GM21529 (cell line): ENCODE results near the gene JAK2.
"Not testable (repeated sequence)": the region's sequence is repeated elsewhere in the genome, so short reads cannot be mapped to it uniquely, and the experiment has no call there.

Experiments used
- ATAC-seq: cut with Tn5 transposase; IDR thresholded peaks from one replicate; pipeline ENCODE4 v1.9.1; 2021; ENCODE audit not compliant: unreplicated experiment

JAK2 gene

GRCh38 chr9:4980086-4980727 is 4.9 kb upstream of the JAK2 start:
- ATAC-seq: no peak

- no peak for ATAC-seq
These were observed 2.2 kb upstream of the JAK2 start for GRCh38 chr9:4982721-4983482.

GRCh38 chr9:4983601-4984165 is 1.4 kb upstream of the JAK2 start:
- ATAC-seq: no peak

- peak; percentile 21 for ATAC-seq
These were observed 876 bp upstream of the JAK2 start for GRCh38 chr9:4984171-4984620.

GRCh38 chr9:4985386-4986266 is 554 bp downstream of the JAK2 start:
- peak; percentile 25 for ATAC-seq

GRCh38 chr9:4986296-4986695 is 1.2 kb downstream of the JAK2 start:
- no peak for ATAC-seq

GRCh38 chr9:4986783-4987182 is 1.7 kb downstream of the JAK2 start:
- no peak for ATAC-seq

GRCh38 chr9:4987961-4988421 is 2.9 kb downstream of the JAK2 start:
- no peak for ATAC-seq

GRCh38 chr9:4992872-4993271 is 7.8 kb downstream of the JAK2 start:
- no peak for ATAC-seq

- no peak for ATAC-seq
These were observed 9.3 kb downstream of the JAK2 start for GRCh38 chr9:4994166-4994890.

- ATAC-seq: no peak
These were observed 12.1 kb downstream of the JAK2 start for GRCh38 chr9:4997196-4997595.

GRCh38 chr9:4997631-4998030 is 12.6 kb downstream of the JAK2 start:
- ATAC-seq: no peak

GRCh38 chr9:5002811-5003210 is 17.7 kb downstream of the JAK2 start:
- no peak for ATAC-seq

- ATAC-seq: no peak
These were observed 19.4 kb downstream of the JAK2 start for GRCh38 chr9:5004481-5004880.

GRCh38 chr9:5008202-5008601 is 23.1 kb downstream of the JAK2 start:
- ATAC-seq: no peak

GRCh38 chr9:5013374-5013773 is 28.3 kb downstream of the JAK2 start:
- no peak for ATAC-seq

- ATAC-seq: no peak
These were observed 30.9 kb downstream of the JAK2 start for GRCh38 chr9:5015934-5016333.

GRCh38 chr9:5025416-5025815 is 40.3 kb downstream of the JAK2 start:
- ATAC-seq: no peak

- ATAC-seq: not testable (repeated sequence)
These were observed 46.9 kb downstream of the JAK2 start for GRCh38 chr9:5031941-5032340.

GRCh38 chr9:5040730-5041389 is 55.8 kb downstream of the JAK2 start:
- no peak for ATAC-seq
